IPS-NIHi11 (cell line): Measurements from ENCODE around the gene SPTB.
"Not testable (repeated sequence)": the region's sequence is repeated elsewhere in the genome, so short reads cannot be mapped to it uniquely, and the experiment has no call there.

Source experiments
- DNase-seq: peaks from one replicate; pipeline ENCODE4 v3.0.0; 2012; ENCODE audit warnings: mixed read lengths, low spot score

SPTB gene

GRCh38 chr14:64879635-64880220 lies at the start of gene SPTB:
SPTB (minus strand) TSS chr14:64879907; CDS start chr14:64823094, 56,813 bp downstream.
- peak; percentile 85 for DNase-seq

- DNase-seq, result no peak
Measured at GRCh38 chr14:64929014-64929359, 49.3 kb upstream of the SPTB start.

GRCh38 chr14:64928239-64929013 lies 48.7 kb upstream of the SPTB start:
- no peak for DNase-seq

GRCh38 chr14:64927031-64927430 lies 47.3 kb upstream of the SPTB start:
- no peak for DNase-seq

GRCh38 chr14:64926398-64926995 lies 46.8 kb upstream of the SPTB start:
- no peak for DNase-seq

- no peak for DNase-seq
Measured at GRCh38 chr14:64923015-64923414, 43.3 kb upstream of the SPTB start.

- DNase-seq, result no peak
Measured at GRCh38 chr14:64920465-64920864, 40.8 kb upstream of the SPTB start.

GRCh38 chr14:64919618-64920017 lies 39.9 kb upstream of the SPTB start:
- DNase-seq, result no peak

GRCh38 chr14:64919215-64919614 lies 39.5 kb upstream of the SPTB start:
- no peak for DNase-seq

- DNase-seq, result no peak
Measured at GRCh38 chr14:64918216-64918615, 38.5 kb upstream of the SPTB start.

GRCh38 chr14:64915797-64916196 lies 36.1 kb upstream of the SPTB start:
- DNase-seq, result no peak

GRCh38 chr14:64915029-64915424 lies 35.3 kb upstream of the SPTB start:
- no peak for DNase-seq

- peak; percentile 98 for DNase-seq
Measured at GRCh38 chr14:64914237-64915028, 34.7 kb upstream of the SPTB start, which contains the start of gene CHURC1. CHURC1 (plus strand) TSS chr14:64914455; CDS start chr14:64914496, 41 bp downstream.

GRCh38 chr14:64913477-64913876 lies 33.8 kb upstream of the SPTB start:
- DNase-seq, result not testable (repeated sequence)

- no peak for DNase-seq
Measured at GRCh38 chr14:64912261-64912660, 32.6 kb upstream of the SPTB start.

- DNase-seq, result peak; percentile 17
Measured at GRCh38 chr14:64910847-64911495, 31.3 kb upstream of the SPTB start.

- no peak for DNase-seq
Measured at GRCh38 chr14:64906022-64906421, 26.3 kb upstream of the SPTB start.

GRCh38 chr14:64899958-64900357 lies 20.3 kb upstream of the SPTB start:
- no peak for DNase-seq

GRCh38 chr14:64891839-64892375 lies 12.2 kb upstream of the SPTB start:
- peak; percentile 46 for DNase-seq

GRCh38 chr14:64891173-64891838 lies 11.6 kb upstream of the SPTB start:
- DNase-seq, result no peak

- DNase-seq, result no peak
Measured at GRCh38 chr14:64889352-64889751, 9.6 kb upstream of the SPTB start.
